Vagina (tissue), 1 donor: ENCODE results near the gene ASB15. TPM values are rescaled to one million over a fixed set of nuclear protein-coding genes. Genes with fewer than 3 reads are reported as not detected.

Source experiments
- total RNA-seq: library from RNA; depleted of rRNA; stranded (reverse); fragments of >200 nt; gene quantifications from one replicate; pipeline ENCODE4 v1.2.3, GENCODE V29; 2016

The ASB15 gene
- total RNA-seq, 1 donor from 2014 or later: not detected

Other genes with a start within 250 kb of the ASB15 start
- 0.98 TPM for gene IQUB, start 67.2 kb upstream of the ASB15 start, total RNA-seq
- 25.8 TPM for gene NDUFA5, start 44.0 kb upstream of the ASB15 start, total RNA-seq
- gene LMOD2, start 54.0 kb downstream of the ASB15 start, total RNA-seq: not detected
- 24.8 TPM for gene WASL, start 147.2 kb downstream of the ASB15 start, total RNA-seq
- gene HYAL4, start 243.3 kb downstream of the ASB15 start, total RNA-seq: 0.49 TPM